HG03342 (cell line): ENCODE measurements around the gene PEG3.
"Not testable (repeated sequence)": the region's sequence is repeated elsewhere in the genome, so short reads cannot be mapped to it uniquely, and the experiment has no call there.

Source experiments
- ATAC-seq: cut with Tn5 transposase; IDR thresholded peaks from one replicate; pipeline ENCODE4 v1.9.1; 2021; ENCODE audit warnings: mild to moderate bottlenecking, moderate library complexity; ENCODE audit not compliant: unreplicated experiment

The PEG3 gene

GRCh38 chr19:56840451-56841192 is at the start of gene PEG3, which contains the start of gene ZIM2:
Gene PEG3 (minus strand): TSS chr19:56840726. CDS start chr19:56824655, 16,071 bp downstream.
Gene ZIM2 (minus strand): TSS chr19:56840726. CDS start chr19:56824277, 16,449 bp downstream.
- no peak for ATAC-seq

DNA sequence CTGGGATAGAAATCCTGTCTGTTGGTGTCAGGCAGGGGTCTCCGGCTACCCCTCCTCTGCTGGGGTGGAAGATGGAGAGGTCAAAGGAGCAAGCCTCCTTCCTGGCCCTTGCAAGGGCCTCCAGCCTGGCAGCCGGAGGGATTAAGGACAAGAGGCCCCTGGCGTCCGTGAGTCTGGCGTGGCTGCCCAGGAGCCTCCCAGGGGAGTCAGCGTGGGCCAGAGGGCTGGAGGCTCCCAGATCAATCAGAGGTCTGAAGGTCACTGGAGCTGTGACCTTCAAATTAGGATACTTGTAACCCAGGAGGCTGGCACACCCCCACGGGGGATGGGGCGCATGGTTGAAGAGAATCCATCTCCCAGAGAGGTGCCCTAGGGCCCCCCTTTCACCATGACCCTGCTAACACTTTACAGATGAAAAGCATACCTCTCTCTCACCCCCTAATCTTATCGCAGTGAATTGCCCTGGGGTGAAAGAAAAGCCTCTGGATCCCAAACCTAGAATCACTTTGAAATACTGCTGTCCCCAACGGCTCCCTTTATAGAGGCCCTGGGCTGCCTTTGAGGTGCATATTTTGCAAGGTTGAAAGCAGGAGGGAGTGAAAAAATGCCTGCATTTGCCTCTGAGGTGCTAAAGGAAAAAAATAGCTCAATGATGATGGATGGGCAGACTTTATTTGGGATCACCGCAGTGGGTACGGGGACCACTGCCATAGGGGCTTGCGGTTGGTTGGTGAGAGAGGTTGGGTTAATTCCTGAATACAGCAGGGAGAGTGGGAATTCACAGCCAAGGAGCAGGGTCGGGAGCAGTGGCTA is 44.9 kb upstream of the PEG3 start:
- ATAC-seq, result no peak

DNA sequence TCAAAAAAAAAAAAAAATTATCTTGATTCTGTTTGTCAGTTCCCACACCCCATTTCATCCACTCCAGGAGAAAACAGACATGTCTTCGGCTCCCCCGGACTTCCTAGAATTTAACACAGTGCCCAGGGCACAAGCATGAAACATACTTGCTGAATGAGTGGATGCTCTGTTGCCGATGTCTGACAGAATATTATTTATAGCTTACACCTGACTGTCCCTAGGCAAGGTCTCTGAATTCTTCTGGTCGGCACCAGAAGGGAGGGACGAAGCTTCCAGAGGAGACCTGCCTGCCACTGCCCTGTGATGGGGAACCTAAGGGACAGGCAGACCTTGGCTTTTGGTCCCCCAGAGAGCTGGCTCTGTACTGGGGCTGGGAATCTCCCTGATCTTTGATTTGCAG is 43.9 kb upstream of the PEG3 start:
- ATAC-seq, result no peak

DNA sequence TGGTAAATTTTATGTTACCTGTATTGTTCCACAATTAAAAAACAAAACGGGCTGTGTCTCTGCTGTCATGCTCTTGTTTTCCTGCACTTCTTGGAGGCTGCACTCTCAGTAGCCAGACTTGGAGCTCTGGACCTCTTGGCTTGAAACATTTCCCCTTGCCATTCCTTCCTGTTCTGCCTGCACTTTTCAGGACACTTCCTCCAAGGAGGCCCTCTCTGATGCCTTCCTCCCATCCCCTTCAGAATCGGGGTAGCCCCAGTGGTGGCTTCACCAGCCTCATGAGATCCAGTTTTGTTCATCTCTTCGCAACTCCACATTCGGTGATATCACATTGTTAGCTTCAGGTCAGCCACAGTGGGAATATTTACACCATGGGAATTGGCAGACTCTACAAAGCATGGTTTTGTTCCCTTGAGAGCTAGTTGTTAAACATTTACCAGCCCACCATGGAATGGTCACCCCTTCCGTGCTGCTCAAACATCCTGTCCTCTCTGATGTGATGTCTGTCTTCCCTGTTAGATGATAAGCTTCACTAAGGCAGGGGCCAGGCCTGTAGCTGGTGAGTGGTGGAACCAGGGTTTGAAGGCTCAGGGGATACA is 40.2 kb upstream of the PEG3 start:
- ATAC-seq, result no peak

GRCh38 chr19:56877069-56877715 is 36.7 kb upstream of the PEG3 start:
- ATAC-seq, result no peak

- ATAC-seq, result no peak
These were observed 35.2 kb upstream of the PEG3 start for GRCh38 chr19:56875717-56876116.

GRCh38 chr19:56874530-56874929 is 34.0 kb upstream of the PEG3 start:
- no peak for ATAC-seq

DNA sequence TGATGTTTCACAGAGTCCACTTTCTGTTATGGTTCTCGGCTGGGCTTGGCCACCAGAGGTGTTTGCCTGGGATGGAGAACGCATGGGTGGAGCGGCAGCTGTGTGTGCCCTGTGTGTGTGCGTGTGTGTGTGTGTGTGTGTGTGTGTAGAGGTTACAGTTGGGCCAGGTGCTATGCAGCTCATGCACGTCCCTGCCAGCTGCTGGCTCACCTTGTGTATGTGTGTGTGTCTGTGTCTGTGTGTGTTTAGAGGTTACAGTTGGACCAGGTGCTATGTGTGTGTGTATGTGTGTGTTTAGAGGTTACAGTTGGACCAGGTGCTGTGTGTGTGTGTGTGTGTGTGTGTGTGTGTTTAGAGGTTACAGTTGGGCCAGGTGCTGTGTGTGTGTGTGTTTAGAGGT is 33.0 kb upstream of the PEG3 start:
- no peak for ATAC-seq

- ATAC-seq, result no peak
These were observed 29.4 kb upstream of the PEG3 start for GRCh38 chr19:56869886-56870285.

- no peak for ATAC-seq
These were observed 27.9 kb upstream of the PEG3 start for GRCh38 chr19:56868446-56868845.

DNA sequence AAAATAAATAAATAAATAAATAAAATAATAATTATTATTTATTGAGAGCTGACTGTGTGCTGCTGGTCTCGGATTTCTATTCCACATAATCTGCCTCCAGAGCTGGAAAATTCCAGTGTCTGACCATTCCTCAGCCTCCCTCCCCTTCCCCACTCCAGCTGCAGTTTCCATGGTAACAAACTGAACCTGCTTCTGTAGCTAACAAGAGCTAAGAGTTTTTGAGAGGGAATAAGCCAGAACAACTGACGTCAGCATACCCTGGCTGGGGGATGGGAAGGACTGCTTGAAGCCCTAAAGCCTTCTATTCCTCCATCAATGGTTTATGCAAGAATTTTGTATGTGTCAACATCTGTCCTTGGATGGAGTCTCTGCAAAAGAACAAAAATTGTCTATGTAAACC is 26.0 kb upstream of the PEG3 start:
- ATAC-seq, result no peak

- ATAC-seq, result no peak
These were observed 24.1 kb upstream of the PEG3 start for GRCh38 chr19:56864443-56865125.

DNA sequence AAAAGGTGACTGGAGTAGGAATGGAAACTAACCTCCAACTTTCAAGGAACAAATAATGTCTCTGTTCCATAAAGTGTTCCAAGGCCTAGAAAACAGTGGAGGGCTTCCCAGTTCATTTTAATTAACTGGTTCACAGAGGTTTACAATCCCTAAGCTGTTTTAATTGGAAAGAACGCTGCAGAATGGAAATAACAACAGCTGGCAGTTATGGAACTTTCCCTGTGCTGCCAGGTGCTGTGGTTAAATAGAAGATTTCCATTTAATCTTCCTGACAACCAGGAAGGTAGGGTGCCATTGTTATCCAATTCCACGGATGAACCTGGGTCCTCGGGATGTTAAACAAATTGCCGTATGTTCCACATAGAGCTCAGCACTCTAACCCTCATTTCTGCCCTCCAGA is 22.2 kb upstream of the PEG3 start:
- ATAC-seq, result no peak

- ATAC-seq, result not testable (repeated sequence)
These were observed 19.9 kb upstream of the PEG3 start for GRCh38 chr19:56860409-56860808.

GRCh38 chr19:56858026-56858425 is 17.5 kb upstream of the PEG3 start:
- no peak for ATAC-seq

DNA sequence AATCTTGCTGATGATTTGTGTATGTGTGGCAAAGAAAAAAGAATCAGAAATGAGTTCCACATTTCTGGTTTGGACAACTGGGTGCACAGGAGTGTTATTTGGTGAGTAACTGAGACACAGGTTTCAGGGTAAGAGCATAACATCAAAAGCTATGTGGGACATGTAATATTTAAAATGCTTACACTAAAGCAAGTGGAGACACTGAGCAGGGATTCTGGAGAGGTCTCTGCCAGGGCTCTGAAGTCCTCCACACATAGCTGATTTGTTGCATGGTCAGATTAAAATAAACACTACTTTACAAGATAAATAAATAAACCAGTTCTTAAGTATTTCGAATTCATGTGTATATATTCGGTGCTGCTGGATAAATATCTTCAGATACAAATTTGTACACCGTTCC is 16.3 kb upstream of the PEG3 start:
- no peak for ATAC-seq

GRCh38 chr19:56852361-56852760 is 11.8 kb upstream of the PEG3 start:
- ATAC-seq, result not testable (repeated sequence)

GRCh38 chr19:56848166-56848565 is 7.6 kb upstream of the PEG3 start:
- no peak for ATAC-seq

- no peak for ATAC-seq
These were observed 1.9 kb upstream of the PEG3 start for GRCh38 chr19:56842412-56842811.

GRCh38 chr19:56841193-56841543 is 642 bp upstream of the PEG3 start:
- no peak for ATAC-seq
